Measurements from ENCODE around the gene ZNF195. TPM values are rescaled to one million over a fixed set of nuclear protein-coding genes. Genes with fewer than 3 reads are reported as not detected.

Gene ZNF195
- total and polyA plus RNA-seq, 2 donors (not counting 1 experiment from before 2014, with no cell fraction given), result 11.3 to 16.8 TPM

GRCh38 chr11:3346587-3346986 lies 32.4 kb downstream of the ZNF195 start:
- TF ChIP-seq CTCF (conservative IDR thresholded peaks at IDR 0.05 in 1 of 2, IDR thresholded peaks at IDR 0.05 in 1 of 2; ENCODE audit: low read depth in 1 of 2, low read length in 2 of 2) (no peak), EZH2 (IDR thresholded peaks at IDR 0.05; ENCODE audit: low read length, missing control alignments) (no peak)
- no peak overlapping the region for H3K9ac ChIP-seq (ENCODE audit: insufficient read depth, low read length)
- H3K4me3 ChIP-seq (replicated peaks in 1 of 4; ENCODE audit: control extremely low read depth in 1 of 4, insufficient read depth in 1 of 4, low read depth in 3 of 4, low read length in 4 of 4), result no peak overlapping the region
- no peaks in the 10 kb centered on the region for H3K79me2 ChIP-seq (ENCODE audit: control insufficient read depth, insufficient read depth, low read length)
- no peaks in the 10 kb centered on the region for H3K36me3 ChIP-seq (ENCODE audit: control insufficient read depth, insufficient read depth, low read length)
- no peak overlapping the region for H3K27ac ChIP-seq (ENCODE audit: insufficient read depth, low read length)
- H4K20me1 ChIP-seq (ENCODE audit: control insufficient read depth, extremely low read depth, insufficient read depth, low read length), result no peaks in the 10 kb centered on the region
- H2AFZ ChIP-seq (ENCODE audit: low read length), result no peak overlapping the region
- DNase-seq (ENCODE audit: low read depth in 2 of 2), result no peak
- no peaks in the 10 kb centered on the region for H3K4me1 ChIP-seq (ENCODE audit: control insufficient read depth, extremely low read depth, insufficient read depth, low read length)
- H3K27me3 ChIP-seq (ENCODE audit: control insufficient read depth, insufficient read depth, low read length), result no peaks in the 10 kb centered on the region
- no peak overlapping the region for H3K4me2 ChIP-seq (ENCODE audit: extremely low read depth, insufficient read depth, low read length)
- H3K9me3 ChIP-seq (ENCODE audit: control insufficient read depth, insufficient read depth, low read depth, low read length), result no peaks in the 10 kb centered on the region

- DNase-seq (ENCODE audit: low read depth in 2 of 2), result no peak
- Histone ChIP-seq H3K9ac (ENCODE audit: insufficient read depth, low read length) (no peak overlapping the region), H3K4me1 (ENCODE audit: control insufficient read depth, extremely low read depth, insufficient read depth, low read length) (no peaks in the 10 kb centered on the region), H3K4me3 (replicated peaks in 1 of 4; ENCODE audit: control extremely low read depth in 1 of 4, insufficient read depth in 1 of 4, low read depth in 3 of 4, low read length in 4 of 4) (no peak overlapping the region), H3K27ac (ENCODE audit: insufficient read depth, low read length) (no peak overlapping the region), H3K9me3 (ENCODE audit: control insufficient read depth, insufficient read depth, low read depth, low read length) (no peaks in the 10 kb centered on the region), H3K36me3 (ENCODE audit: control insufficient read depth, insufficient read depth, low read length) (no peaks in the 10 kb centered on the region), H3K27me3 (ENCODE audit: control insufficient read depth, insufficient read depth, low read length) (no peaks in the 10 kb centered on the region), H4K20me1 (ENCODE audit: control insufficient read depth, extremely low read depth, insufficient read depth, low read length) (no peaks in the 10 kb centered on the region), H2AFZ (ENCODE audit: low read length) (no peak overlapping the region), H3K79me2 (ENCODE audit: control insufficient read depth, insufficient read depth, low read length) (no peaks in the 10 kb centered on the region), H3K4me2 (ENCODE audit: extremely low read depth, insufficient read depth, low read length) (no peak overlapping the region)
- TF ChIP-seq CTCF (conservative IDR thresholded peaks at IDR 0.05 in 1 of 2, IDR thresholded peaks at IDR 0.05 in 1 of 2; ENCODE audit: low read depth in 1 of 2, low read length in 2 of 2) (no peak), EZH2 (IDR thresholded peaks at IDR 0.05; ENCODE audit: low read length, missing control alignments) (no peak)
Observed at GRCh38 chr11:3345736-3346135, 33.2 kb downstream of the ZNF195 start.

- H3K27ac ChIP-seq (ENCODE audit: insufficient read depth, low read length), result no peak overlapping the region
- no peak overlapping the region for H3K9ac ChIP-seq (ENCODE audit: insufficient read depth, low read length)
- DNase-seq (ENCODE audit: low read depth in 2 of 2), result no peak
- H4K20me1 ChIP-seq (ENCODE audit: control insufficient read depth, extremely low read depth, insufficient read depth, low read length), result no peaks in the 10 kb centered on the region
- TF ChIP-seq CTCF (conservative IDR thresholded peaks at IDR 0.05 in 1 of 2, IDR thresholded peaks at IDR 0.05 in 1 of 2; ENCODE audit: low read depth in 1 of 2, low read length in 2 of 2) (no peak), EZH2 (IDR thresholded peaks at IDR 0.05; ENCODE audit: low read length, missing control alignments) (no peak)
- no peaks in the 10 kb centered on the region for H3K27me3 ChIP-seq (ENCODE audit: control insufficient read depth, insufficient read depth, low read length)
- H2AFZ ChIP-seq (ENCODE audit: low read length), result no peak overlapping the region
- H3K4me1 ChIP-seq (ENCODE audit: control insufficient read depth, extremely low read depth, insufficient read depth, low read length), result no peaks in the 10 kb centered on the region
- no peaks in the 10 kb centered on the region for H3K9me3 ChIP-seq (ENCODE audit: control insufficient read depth, insufficient read depth, low read depth, low read length)
- no peak overlapping the region for H3K4me3 ChIP-seq (replicated peaks in 1 of 4; ENCODE audit: control extremely low read depth in 1 of 4, insufficient read depth in 1 of 4, low read depth in 3 of 4, low read length in 4 of 4)
- no peaks in the 10 kb centered on the region for H3K79me2 ChIP-seq (ENCODE audit: control insufficient read depth, insufficient read depth, low read length)
- no peaks in the 10 kb centered on the region for H3K36me3 ChIP-seq (ENCODE audit: control insufficient read depth, insufficient read depth, low read length)
- H3K4me2 ChIP-seq (ENCODE audit: extremely low read depth, insufficient read depth, low read length), result no peak overlapping the region
Observed at GRCh38 chr11:3344327-3345174, 34.4 kb downstream of the ZNF195 start.

Data from fibroblast of lung (primary cell).